Mammary epithelial cell (primary cell): ENCODE measurements around the gene CPNE4.

Experiments used
- CTCF ChIP-seq, 2 donors: IDR thresholded peaks in 1 of 2; conservative IDR thresholded peaks in 1 of 2; 2 replicates each; pipeline ENCODE4 v1.5.1; 2011 to 2012; ENCODE audit warnings: inconsistent platforms in 2 of 2, low read length in 2 of 2, mild to moderate bottlenecking in 2 of 2, control low read depth in 1 of 2, low read depth in 1 of 2; ENCODE audit not compliant: insufficient read depth in 1 of 2; ENCODE audit errors: extremely low read depth in 1 of 2
- EZH2 ChIP-seq: IDR thresholded peaks from 2 replicates; pipeline ENCODE4 v1.6.1; 2012; ENCODE audit warnings: low read length, inconsistent platforms, borderline replicate concordance

DNA sequence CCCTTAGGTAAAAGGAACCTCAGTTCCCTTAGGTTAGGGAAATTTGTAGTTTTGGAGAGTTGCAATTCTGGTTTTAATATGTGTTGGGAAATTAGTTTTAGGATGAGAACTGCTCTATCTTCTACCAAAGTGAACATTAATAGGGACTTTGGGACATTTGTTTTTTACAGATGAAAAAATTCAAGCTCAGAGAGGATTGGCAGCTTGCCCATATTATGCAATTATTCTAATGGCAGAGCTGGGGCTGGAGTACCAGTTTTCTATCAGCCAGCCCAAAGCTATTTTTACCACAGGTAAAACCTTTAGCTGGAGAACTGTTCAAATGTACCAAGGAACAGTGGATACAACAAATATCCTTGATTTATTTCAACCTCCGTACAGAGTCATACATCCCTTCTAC lies 127.0 kb downstream of the CPNE4 start:
- TF ChIP-seq CTCF (conservative IDR thresholded peaks at IDR 0.05 in 1 of 2, IDR thresholded peaks at IDR 0.05 in 1 of 2; ENCODE audit: extremely low read depth in 1 of 2, insufficient read depth in 1 of 2, low read depth in 1 of 2, low read length in 2 of 2) (no peak), EZH2 (no peak)
